Testis (tissue), 3 donors: Measurements from ENCODE around the gene PRCP. TPM values are rescaled to one million over a fixed set of nuclear protein-coding genes. Genes with fewer than 3 reads are reported as not detected.

Source experiments
- DNase-seq: peaks from one replicate; pipeline ENCODE4 v3.0.0-alpha.2; 2019
- H3K27ac ChIP-seq, 2 donors: fragments of 200-600 bp; sonication (generic); one replicate each; pipeline ENCODE4 v1.5.1; 2019
- H3K27me3 ChIP-seq: fragments of 200-600 bp; sonication (generic); one replicate; pipeline ENCODE4 v1.5.1; 2019
- H3K36me3 ChIP-seq: fragments of 200-600 bp; sonication (generic); one replicate; pipeline ENCODE4 v1.5.1; 2017; ENCODE audit warnings: low read depth; ENCODE audit errors: missing control alignments
- H3K4me1 ChIP-seq: fragments of 200-600 bp; sonication (generic); one replicate; pipeline ENCODE4 v1.5.1; 2019
- H3K4me3 ChIP-seq, 2 donors: fragments of 200-600 bp; sonication (generic); one replicate each; pipeline ENCODE4 v1.5.1; 2017 to 2019
- H3K9me3 ChIP-seq: fragments of 200-600 bp; sonication (generic); one replicate; pipeline ENCODE4 v1.5.1; 2017
- CTCF ChIP-seq, 3 experiments: fragments of 450-650 bp in 2 of 3; fragments of 200-600 bp in 1 of 3; sonication (generic) in 1 of 3; IDR thresholded peaks; one replicate each; pipeline ENCODE4 v1.5.1; 2016 to 2019; ENCODE audit warnings: antibody characterized with exemption in 3 of 3, mild to moderate bottlenecking in 2 of 3, moderate library complexity in 1 of 3
- POLR2A ChIP-seq: fragments of 450-650 bp; IDR thresholded peaks from one replicate; pipeline ENCODE4 v1.6.1; 2017; ENCODE audit warnings: antibody characterized with exemption, mild to moderate bottlenecking, moderate library complexity
- WGBS, 2 donors: methylation state at CpG; one replicate each; pipeline ENCODE4 v1.1.5; 2018; 5-methylcytosine and 5-hydroxymethylcytosine counted together
- intact Hi-C: fragments of 100-400 bp; cut with DNase I; formaldehyde crosslinking; loops from one replicate; pipeline ENCODE4 v1.15.1; 2023; ENCODE audit warnings: low total_unique reads
- polyA plus RNA-seq: library from polyadenylated mRNA; stranded (reverse); fragments of 350-450 nt; fragmentation: Illumina TruSeq; extraction: RNeasy Lipid Tissue Mini Kit (QIAGEN cat#74804); gene quantifications from one replicate; pipeline ENCODE4 v1.2.3, GENCODE V29; 2014; ENCODE audit warnings: low read depth, low replicate concordance; ENCODE audit not compliant: insufficient read depth
- total RNA-seq, 2 donors: library from RNA; depleted of rRNA; stranded (reverse); fragments of >200 nt; gene quantifications; one replicate each; pipeline ENCODE4 v1.2.3, GENCODE V29; 2016

PRCP gene
- total and polyA plus RNA-seq, 3 donors from 2014 or later, result 41.3 to 118 (median 46.9) TPM

DNA sequence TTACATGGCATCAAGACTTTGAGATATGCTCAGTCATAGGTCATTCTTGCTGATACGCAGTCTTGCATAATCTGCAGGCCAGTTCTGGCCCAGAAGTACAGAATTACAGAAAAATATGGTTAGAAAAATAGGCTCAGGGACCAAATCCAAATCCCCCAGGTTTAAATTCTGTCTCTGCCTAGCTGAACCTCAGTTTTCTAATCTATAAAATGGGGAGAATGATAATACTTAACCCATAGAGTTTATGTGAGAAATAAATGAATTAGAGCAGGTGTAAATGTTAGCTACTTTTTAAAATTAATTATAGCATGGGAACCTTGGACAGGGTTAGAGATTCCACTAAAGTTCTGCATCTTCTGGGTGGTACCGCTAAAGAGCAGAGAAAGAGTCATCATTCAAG lies 114.2 kb downstream of the PRCP start:
- Histone ChIP-seq H3K9me3 (no peaks in the 10 kb centered on the region), H3K4me3 (no peak overlapping the region), H3K27ac (no peak overlapping the region), H3K4me1 (peaks cover 5% of the 10 kb centered on the region), H3K36me3 (no peaks in the 10 kb centered on the region), H3K27me3 (no peaks in the 10 kb centered on the region)
- 96 to 98% methylated on average over 2 of the region's 2 CpGs for WGBS, 2 donors
- no peak for DNase-seq
- intact Hi-C loops, result no loop called here
- TF ChIP-seq CTCF (IDR thresholded peaks at IDR 0.05) (no peak), POLR2A (no peak)

DNA sequence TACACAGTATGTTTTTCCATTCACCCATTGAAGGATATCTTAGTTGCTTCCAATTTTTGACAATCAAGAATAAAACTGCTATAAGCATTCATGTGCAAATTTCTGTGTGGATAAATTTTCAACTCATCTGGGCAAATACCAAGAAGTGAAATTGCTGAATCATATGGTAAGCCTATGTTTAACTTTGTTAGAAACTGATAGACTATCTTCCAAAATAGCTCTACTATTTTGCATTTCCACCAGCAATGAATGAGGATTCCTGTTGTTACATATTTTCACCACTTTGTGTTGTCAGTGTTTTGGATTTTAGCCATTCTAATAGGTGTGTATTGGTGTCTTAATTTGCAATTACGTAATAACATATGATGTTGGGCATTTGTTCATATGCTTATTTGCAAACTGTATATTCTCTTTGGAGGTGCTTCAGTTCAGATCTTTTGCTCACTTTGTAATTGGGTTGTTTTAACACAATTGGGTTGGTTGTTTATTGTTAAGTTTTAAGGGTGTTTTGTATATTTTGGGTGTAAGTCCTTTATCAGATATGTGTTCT lies 117.3 kb downstream of the PRCP start:
- TF ChIP-seq CTCF (IDR thresholded peaks at IDR 0.05) (no peak), POLR2A (no peak)
- no peaks in the 10 kb centered on the region for H3K9me3 ChIP-seq
- H3K4me1 ChIP-seq, result no peaks in the 10 kb centered on the region
- H3K27me3 ChIP-seq, result no peaks in the 10 kb centered on the region
- no peak overlapping the region for H3K4me3 ChIP-seq
- H3K27ac ChIP-seq, result no peak overlapping the region
- 95 to 97% methylated on average over 1 of the region's 1 CpG for WGBS, 2 donors
- no peak for DNase-seq
- intact Hi-C loops, result no loop called here
- no peaks in the 10 kb centered on the region for H3K36me3 ChIP-seq

DNA sequence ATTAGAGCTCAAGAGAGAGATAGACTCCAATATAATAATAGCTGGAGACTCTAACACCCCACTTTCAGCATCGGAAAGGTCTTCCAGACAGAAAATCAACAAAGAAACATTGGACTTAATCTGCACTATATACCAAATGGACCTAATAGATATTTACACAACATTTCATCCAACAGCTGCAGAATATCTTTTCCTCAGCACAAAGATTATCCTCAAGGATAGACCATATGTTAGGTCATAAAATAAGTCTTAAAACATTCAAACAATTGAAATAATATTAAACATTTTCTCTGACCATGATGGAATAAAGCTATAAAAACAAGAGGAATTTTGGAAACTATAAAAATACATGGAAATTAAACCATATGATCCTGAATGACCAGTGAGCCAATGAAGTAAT lies 121.5 kb downstream of the PRCP start:
- TF ChIP-seq POLR2A (no peak), CTCF (IDR thresholded peaks at IDR 0.05) (no peak)
- no peak for DNase-seq
- Histone ChIP-seq H3K27me3 (no peaks in the 10 kb centered on the region), H3K9me3 (no peaks in the 10 kb centered on the region), H3K4me1 (no peaks in the 10 kb centered on the region), H3K27ac (no peak overlapping the region), H3K36me3 (no peaks in the 10 kb centered on the region), H3K4me3 (no peak overlapping the region)
- 69 to 78% methylated on average over 1 of the region's 1 CpG for WGBS, 2 donors
- intact Hi-C loops, result no loop called here

GRCh38 chr11:82776377-82776776 lies 123.9 kb downstream of the PRCP start:
- H3K27me3 ChIP-seq, result no peaks in the 10 kb centered on the region
- H3K27ac ChIP-seq, result no peak overlapping the region
- intact Hi-C loops, result no loop called here
- DNase-seq, result no peak
- no peak for TF ChIP-seq POLR2A
- TF ChIP-seq CTCF (IDR thresholded peaks at IDR 0.05), result no peak
- H3K4me3 ChIP-seq, result no peak overlapping the region
- no peaks in the 10 kb centered on the region for H3K4me1 ChIP-seq
- no peaks in the 10 kb centered on the region for H3K9me3 ChIP-seq
- WGBS, 2 donors, result 85 to 100% methylated on average over 2 of the region's 2 CpGs
- H3K36me3 ChIP-seq, result no peaks in the 10 kb centered on the region

GRCh38 chr11:82775736-82776346 lies 124.4 kb downstream of the PRCP start:
- no peak overlapping the region for H3K4me3 ChIP-seq
- no peaks in the 10 kb centered on the region for H3K4me1 ChIP-seq
- H3K36me3 ChIP-seq, result no peaks in the 10 kb centered on the region
- H3K9me3 ChIP-seq, result no peaks in the 10 kb centered on the region
- intact Hi-C loops, result no loop called here
- DNase-seq, result no peak
- no peak overlapping the region for H3K27ac ChIP-seq
- TF ChIP-seq POLR2A (no peak), CTCF (IDR thresholded peaks at IDR 0.05) (no peak)
- no peaks in the 10 kb centered on the region for H3K27me3 ChIP-seq
- WGBS, 2 donors, result 55 to 58% methylated on average over 3 of the region's 3 CpGs
